Stomach (tissue), 4 donors: ENCODE results near the gene CNGA2.

Source experiments
- CTCF ChIP-seq, 7 experiments: fragments of 450-650 bp in 4 of 7; fragments of 200-600 bp in 3 of 7; sonication (generic) in 3 of 7; IDR thresholded peaks; one replicate each; pipeline ENCODE4 v1.5.1; 2016 to 2019; ENCODE audit warnings: antibody characterized with exemption in 7 of 7, control low read depth in 2 of 7, mild to moderate bottlenecking in 1 of 7
- EP300 ChIP-seq: sonication (generic); formaldehyde crosslinking; IDR thresholded peaks from one replicate; pipeline ENCODE4 v1.6.1; 2017; ENCODE audit warnings: antibody characterized with exemption
- POLR2A ChIP-seq, 4 donors: fragments of 450-650 bp; IDR thresholded peaks; one replicate each; pipeline ENCODE4 v1.6.1; 2016; ENCODE audit warnings: antibody characterized with exemption in 4 of 4, control low read depth in 2 of 4, mild to moderate bottlenecking in 1 of 4, moderate library complexity in 1 of 4
- POLR2AphosphoS5 ChIP-seq, 3 donors: sonication (generic); formaldehyde crosslinking; IDR thresholded peaks; one replicate each; pipeline ENCODE4 v1.6.1; 2016; ENCODE audit warnings: antibody characterized with exemption in 3 of 3

GRCh38 chrX:151754047-151754429 lies 19.5 kb downstream of the CNGA2 start:
- no peak for TF ChIP-seq CTCF (IDR thresholded peaks at IDR 0.05)
- no peak for TF ChIP-seq POLR2A (IDR thresholded peaks at IDR 0.05)
- no peak for TF ChIP-seq EP300
- TF ChIP-seq POLR2AphosphoS5 (IDR thresholded peaks at IDR 0.05) = no peak
